Stimulated activated naive CD8-positive, alpha-beta T cell treated with anti-CD3 and anti-CD28 coated beads, Interleukin-15, Interleukin-2, amounts not matched to agents 100 ng/mL and 50 ng/mL, for 24 hours (primary cell): ENCODE results near the gene PDIK1L.

ENCODE experiments used
- H3K27ac Mint-ChIP-seq: one replicate; pipeline ENCODE4 v1.8.0; 2021; ENCODE audit warnings: mild to moderate bottlenecking, mixed read lengths
- H3K27me3 Mint-ChIP-seq: one replicate; pipeline ENCODE4 v1.8.0; 2021; ENCODE audit warnings: mixed read lengths
- H3K36me3 Mint-ChIP-seq: one replicate; pipeline ENCODE4 v1.8.0; 2021; ENCODE audit warnings: low read depth, mixed read lengths
- H3K4me1 Mint-ChIP-seq: one replicate; pipeline ENCODE4 v1.8.0; 2021; ENCODE audit warnings: low read depth, mixed read lengths
- H3K4me3 Mint-ChIP-seq: one replicate; pipeline ENCODE4 v1.8.0; 2021; ENCODE audit warnings: mild to moderate bottlenecking, mixed read lengths
- H3K9me3 Mint-ChIP-seq: one replicate; pipeline ENCODE4 v1.8.0; 2021; ENCODE audit warnings: mixed read lengths

PDIK1L gene

GRCh38 chr1:26145960-26146294, 34.3 kb downstream of the PDIK1L start:
- Mint-ChIP-seq H3K4me1 (no peaks in the 10 kb centered on the region), H3K4me3 (no peak overlapping the region), H3K36me3 (no peaks in the 10 kb centered on the region), H3K9me3 (no peaks in the 10 kb centered on the region), H3K27ac (no peak overlapping the region), H3K27me3 (no peaks in the 10 kb centered on the region)

- no peaks in the 10 kb centered on the region for H3K4me1 Mint-ChIP-seq
- H3K9me3 Mint-ChIP-seq: no peaks in the 10 kb centered on the region
- no peaks in the 10 kb centered on the region for H3K36me3 Mint-ChIP-seq
- no peak overlapping the region for H3K27ac Mint-ChIP-seq
- H3K4me3 Mint-ChIP-seq: no peak overlapping the region
- no peaks in the 10 kb centered on the region for H3K27me3 Mint-ChIP-seq
These were observed 37.3 kb downstream of the PDIK1L start for GRCh38 chr1:26148887-26149286.

GRCh38 chr1:26153966-26154532, 42.4 kb downstream of the PDIK1L start:
- Mint-ChIP-seq H3K27ac (no peak overlapping the region), H3K9me3 (no peaks in the 10 kb centered on the region), H3K4me1 (no peaks in the 10 kb centered on the region), H3K4me3 (no peak overlapping the region), H3K36me3 (no peaks in the 10 kb centered on the region), H3K27me3 (peaks cover 21% of the 10 kb centered on the region)

GRCh38 chr1:26154750-26155149, 43.1 kb downstream of the PDIK1L start:
- Mint-ChIP-seq H3K36me3 (no peaks in the 10 kb centered on the region), H3K4me1 (no peaks in the 10 kb centered on the region), H3K9me3 (no peaks in the 10 kb centered on the region), H3K27ac (no peak overlapping the region), H3K4me3 (no peak overlapping the region), H3K27me3 (peaks cover 27% of the 10 kb centered on the region)

- Mint-ChIP-seq H3K36me3 (no peaks in the 10 kb centered on the region), H3K4me3 (no peak overlapping the region), H3K27me3 (peaks cover 28% of the 10 kb centered on the region), H3K4me1 (no peaks in the 10 kb centered on the region), H3K27ac (no peak overlapping the region), H3K9me3 (no peaks in the 10 kb centered on the region)
These were observed 44.0 kb downstream of the PDIK1L start for GRCh38 chr1:26155370-26156284.

GRCh38 chr1:26156285-26157038, 44.8 kb downstream of the PDIK1L start:
- no peaks in the 10 kb centered on the region for H3K9me3 Mint-ChIP-seq
- H3K27me3 Mint-ChIP-seq: peaks cover 32% of the 10 kb centered on the region
- no peak overlapping the region for H3K27ac Mint-ChIP-seq
- no peaks in the 10 kb centered on the region for H3K4me1 Mint-ChIP-seq
- H3K4me3 Mint-ChIP-seq: no peak overlapping the region
- H3K36me3 Mint-ChIP-seq: no peaks in the 10 kb centered on the region

GRCh38 chr1:26158271-26158907, 46.8 kb downstream of the PDIK1L start:
- H3K9me3 Mint-ChIP-seq: no peaks in the 10 kb centered on the region
- H3K27ac Mint-ChIP-seq: no peak overlapping the region
- H3K4me1 Mint-ChIP-seq: peaks cover 6% of the 10 kb centered on the region
- peaks cover 39% of the 10 kb centered on the region for H3K27me3 Mint-ChIP-seq
- H3K36me3 Mint-ChIP-seq: no peaks in the 10 kb centered on the region
- H3K4me3 Mint-ChIP-seq: no peak overlapping the region

GRCh38 chr1:26158908-26159742, 47.5 kb downstream of the PDIK1L start, which contains the start of gene FAM110D:
TSS of gene FAM110D (plus strand) at chr1:26159079. CDS start at chr1:26161292, 2,213 bp downstream.
- peaks cover 6% of the 10 kb centered on the region for H3K4me1 Mint-ChIP-seq
- H3K36me3 Mint-ChIP-seq: no peaks in the 10 kb centered on the region
- H3K27ac Mint-ChIP-seq: no peak within 1 kb of the TSS
- no peak within 1 kb of the TSS for H3K4me3 Mint-ChIP-seq
- H3K27me3 Mint-ChIP-seq: peaks cover 44% of the 10 kb centered on the region
- H3K9me3 Mint-ChIP-seq: no peaks in the 10 kb centered on the region

- peaks cover 6% of the 10 kb centered on the region for H3K4me1 Mint-ChIP-seq
- H3K9me3 Mint-ChIP-seq: no peaks in the 10 kb centered on the region
- H3K36me3 Mint-ChIP-seq: no peaks in the 10 kb centered on the region
- H3K4me3 Mint-ChIP-seq: no peak overlapping the region
- peaks cover 45% of the 10 kb centered on the region for H3K27me3 Mint-ChIP-seq
- no peak overlapping the region for H3K27ac Mint-ChIP-seq
These were observed 48.1 kb downstream of the PDIK1L start for GRCh38 chr1:26159743-26160039.

GRCh38 chr1:26160527-26161414, 49.1 kb downstream of the PDIK1L start:
- H3K27ac Mint-ChIP-seq: no peak overlapping the region
- peak overlapping the region; percentile 48 for H3K4me3 Mint-ChIP-seq
- H3K36me3 Mint-ChIP-seq: no peaks in the 10 kb centered on the region
- H3K4me1 Mint-ChIP-seq: peaks cover 6% of the 10 kb centered on the region
- H3K27me3 Mint-ChIP-seq: peaks cover 43% of the 10 kb centered on the region
- H3K9me3 Mint-ChIP-seq: no peaks in the 10 kb centered on the region

- H3K36me3 Mint-ChIP-seq: no peaks in the 10 kb centered on the region
- peaks cover 42% of the 10 kb centered on the region for H3K27me3 Mint-ChIP-seq
- H3K4me1 Mint-ChIP-seq: peaks cover 6% of the 10 kb centered on the region
- H3K9me3 Mint-ChIP-seq: no peaks in the 10 kb centered on the region
- H3K27ac Mint-ChIP-seq: no peak overlapping the region
- H3K4me3 Mint-ChIP-seq: peak overlapping the region; percentile 61
These were observed 50.0 kb downstream of the PDIK1L start for GRCh38 chr1:26161415-26162219.

GRCh38 chr1:26162220-26162709, 50.6 kb downstream of the PDIK1L start:
- H3K27me3 Mint-ChIP-seq: peaks cover 40% of the 10 kb centered on the region

GRCh38 chr1:26163684-26164035, 52.0 kb downstream of the PDIK1L start:
- Mint-ChIP-seq H3K4me3 (peak overlapping the region; percentile 45), H3K4me1 (peaks cover 6% of the 10 kb centered on the region), H3K36me3 (no peaks in the 10 kb centered on the region), H3K9me3 (no peaks in the 10 kb centered on the region), H3K27ac (no peak overlapping the region), H3K27me3 (peaks cover 31% of the 10 kb centered on the region)

More at GRCh38 chr1:26162220-26162709, 50.6 kb downstream of the PDIK1L start:
- Mint-ChIP-seq H3K4me3 (peak overlapping the region; percentile 61), H3K9me3 (no peaks in the 10 kb centered on the region), H3K36me3 (no peaks in the 10 kb centered on the region), H3K27ac (no peak overlapping the region), H3K4me1 (peaks cover 6% of the 10 kb centered on the region)
